Activated T-helper 1 cell treated with anti-CD3 and anti-CD28 coated beads, Interleukin-2, amount 50 U/mL, for 16 hours (primary cell): Measurements from ENCODE around the gene ST6GALNAC3.

Source experiments
- DNase-seq, 2 donors: peaks; one replicate each; pipeline ENCODE4 v3.0.0-alpha.2; 2020; ENCODE audit warnings: low read depth in 1 of 2, low spot score in 1 of 2

ST6GALNAC3 gene

DNA sequence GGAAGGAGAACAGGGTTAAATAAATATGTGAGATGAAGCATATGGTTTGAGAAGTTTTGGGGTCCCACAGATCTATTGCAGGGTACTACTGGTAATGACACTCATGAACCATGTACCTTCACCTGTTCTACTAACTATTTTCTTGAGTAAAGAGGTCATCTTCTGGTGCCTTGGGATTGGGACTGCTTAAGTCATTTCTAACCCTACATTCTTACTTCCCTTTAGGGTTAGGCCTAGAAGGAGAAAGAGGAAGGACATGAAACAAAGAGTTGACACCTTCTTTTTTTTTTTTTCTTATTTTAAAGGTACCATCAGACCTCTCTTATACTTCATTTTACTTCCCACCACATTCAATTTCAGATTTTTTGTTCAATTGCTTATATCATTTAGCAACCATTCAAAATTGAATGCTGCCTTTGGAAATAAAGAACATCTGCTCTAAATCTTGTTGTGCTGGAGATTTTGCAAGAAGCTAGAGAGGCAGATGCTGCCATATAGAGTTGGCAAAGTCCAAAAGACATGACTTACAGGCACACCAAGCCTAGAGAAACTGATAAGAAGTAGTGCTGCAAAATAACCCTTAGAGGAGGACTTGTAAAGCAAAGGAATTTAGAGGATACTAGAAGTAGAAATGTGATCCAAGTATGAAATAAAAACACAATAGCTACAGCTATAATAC, 418.3 kb downstream of the ST6GALNAC3 start:
- DNase-seq = no peak

- DNase-seq = no peak
Measured at GRCh38 chr1:76494807-76495206, 420.3 kb downstream of the ST6GALNAC3 start.

GRCh38 chr1:76496871-76497270, 422.3 kb downstream of the ST6GALNAC3 start:
- DNase-seq = no peak

GRCh38 chr1:76500116-76500515, 425.6 kb downstream of the ST6GALNAC3 start:
- no peak for DNase-seq

- DNase-seq = no peak
Measured at GRCh38 chr1:76501136-76501535, 426.6 kb downstream of the ST6GALNAC3 start.

DNA sequence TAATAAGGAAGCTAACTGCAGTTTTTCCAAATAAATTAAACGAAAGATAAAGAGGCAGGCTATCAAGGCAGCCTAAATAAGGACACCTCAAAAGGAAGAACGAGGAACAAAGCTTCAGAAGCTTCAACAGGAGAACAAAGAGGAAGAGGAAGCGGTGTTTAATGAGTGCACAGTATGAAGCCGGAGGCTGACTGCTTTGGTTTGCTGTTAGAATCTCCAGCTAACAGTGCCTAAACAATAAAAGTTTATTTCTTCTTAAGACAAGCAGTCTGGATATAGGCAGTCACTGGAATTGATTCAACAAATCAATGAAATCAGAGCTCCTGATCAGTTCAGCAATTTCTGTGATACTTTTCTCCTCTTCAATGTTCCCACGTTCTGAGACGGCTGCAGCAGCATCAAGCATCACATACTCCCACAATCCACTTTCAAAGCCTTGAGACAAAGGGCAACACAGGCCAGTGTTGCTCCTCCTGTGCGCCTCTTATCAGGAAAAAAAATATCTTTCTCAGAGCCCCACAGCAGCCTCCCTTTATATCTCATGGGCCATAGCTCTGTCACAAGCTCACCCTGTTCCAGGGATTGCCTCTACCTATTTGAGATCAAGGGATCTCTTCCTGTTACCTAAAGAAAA, 427.2 kb downstream of the ST6GALNAC3 start:
- DNase-seq = no peak

GRCh38 chr1:76503100-76503499, 428.6 kb downstream of the ST6GALNAC3 start:
- DNase-seq = no peak

- no peak for DNase-seq
Measured at GRCh38 chr1:76503736-76504135, 429.2 kb downstream of the ST6GALNAC3 start.

DNA sequence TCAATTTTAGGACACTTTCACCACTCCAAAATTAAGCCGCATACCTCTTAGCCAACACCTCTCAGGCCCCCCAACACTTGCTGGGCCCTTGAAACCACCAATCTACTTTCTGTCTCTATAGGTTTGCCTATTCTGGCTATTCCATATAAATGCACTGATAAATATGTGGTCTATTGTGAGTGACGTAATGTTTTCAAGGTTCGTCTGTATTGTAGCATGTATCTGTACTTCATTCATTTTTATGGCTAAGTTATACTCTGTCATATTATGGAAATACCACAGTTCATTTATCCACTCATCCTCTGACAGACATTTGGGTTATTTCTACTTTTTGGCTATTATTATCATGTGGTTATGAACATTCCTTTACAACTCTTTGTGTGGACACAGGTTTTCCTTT, 432.8 kb downstream of the ST6GALNAC3 start:
- DNase-seq = no peak

GRCh38 chr1:76508871-76509270, 434.3 kb downstream of the ST6GALNAC3 start:
- DNase-seq = no peak

DNA sequence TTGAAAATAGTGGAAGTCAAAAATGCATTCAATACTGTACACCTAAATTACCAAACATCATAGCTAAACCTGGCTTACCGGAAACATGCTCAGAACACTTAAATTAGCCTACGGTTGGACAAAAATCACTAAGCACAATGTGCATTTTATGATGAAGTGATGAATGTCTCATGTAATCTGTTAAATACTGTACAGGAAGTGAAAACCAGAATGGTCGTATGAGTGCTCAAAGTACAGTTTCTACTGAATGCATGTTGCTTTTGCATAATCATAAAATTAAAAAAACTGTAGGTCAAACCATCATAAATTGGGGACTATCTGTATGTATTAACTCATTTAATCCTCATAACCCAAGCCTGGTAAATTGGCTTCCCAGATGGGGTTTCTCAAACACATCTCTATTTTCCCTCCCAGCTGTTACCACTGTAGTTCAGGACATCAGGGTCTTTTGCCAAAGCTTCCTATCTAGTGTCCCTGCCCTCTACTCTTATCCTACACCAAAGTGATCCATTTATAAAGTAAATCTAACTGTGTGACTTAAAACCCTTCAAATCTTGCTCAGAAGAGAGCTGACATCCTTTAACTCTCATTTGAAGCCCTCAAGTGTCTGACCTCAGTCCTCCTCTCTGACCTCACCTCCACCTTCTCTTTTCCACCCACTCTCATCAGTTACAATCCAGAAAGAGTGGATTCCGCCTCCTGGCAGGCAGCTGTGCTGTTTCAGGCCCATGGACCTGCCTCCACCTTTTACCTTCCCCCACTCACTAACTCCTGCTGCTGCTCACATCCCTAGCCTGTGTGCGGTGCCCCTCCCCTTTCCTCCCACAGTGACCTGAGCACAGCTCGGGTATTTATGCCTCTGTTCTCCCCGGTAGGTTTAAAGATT, 436.4 kb downstream of the ST6GALNAC3 start:
- no peak for DNase-seq

- DNase-seq = no peak
Measured at GRCh38 chr1:76511558-76512179, 437.1 kb downstream of the ST6GALNAC3 start.

DNA sequence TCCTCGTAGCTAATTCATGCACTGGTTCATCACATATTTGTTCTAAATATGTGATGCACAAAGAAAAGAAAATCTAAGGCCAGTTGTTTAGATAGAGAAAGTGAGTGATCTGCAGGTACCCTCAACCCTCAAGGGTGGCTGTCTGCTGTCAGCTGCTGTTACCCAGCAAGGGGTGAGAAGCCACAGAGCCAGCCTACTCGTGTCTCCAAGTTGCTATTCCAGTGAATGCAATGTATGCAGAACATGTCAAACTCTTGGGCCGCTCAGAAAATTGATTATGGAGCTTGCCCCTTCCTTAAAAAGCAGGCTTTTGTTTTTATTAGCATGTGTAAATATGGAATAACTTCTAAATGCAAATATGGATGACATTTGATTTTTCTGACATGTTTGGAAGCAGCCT, 456.4 kb downstream of the ST6GALNAC3 start:
- no peak for DNase-seq

GRCh38 chr1:76541618-76542017, 467.1 kb downstream of the ST6GALNAC3 start:
- DNase-seq = no peak

- DNase-seq = no peak
Measured at GRCh38 chr1:76542359-76542758, 467.8 kb downstream of the ST6GALNAC3 start.

GRCh38 chr1:76543495-76543894, 468.9 kb downstream of the ST6GALNAC3 start:
- DNase-seq = no peak

DNA sequence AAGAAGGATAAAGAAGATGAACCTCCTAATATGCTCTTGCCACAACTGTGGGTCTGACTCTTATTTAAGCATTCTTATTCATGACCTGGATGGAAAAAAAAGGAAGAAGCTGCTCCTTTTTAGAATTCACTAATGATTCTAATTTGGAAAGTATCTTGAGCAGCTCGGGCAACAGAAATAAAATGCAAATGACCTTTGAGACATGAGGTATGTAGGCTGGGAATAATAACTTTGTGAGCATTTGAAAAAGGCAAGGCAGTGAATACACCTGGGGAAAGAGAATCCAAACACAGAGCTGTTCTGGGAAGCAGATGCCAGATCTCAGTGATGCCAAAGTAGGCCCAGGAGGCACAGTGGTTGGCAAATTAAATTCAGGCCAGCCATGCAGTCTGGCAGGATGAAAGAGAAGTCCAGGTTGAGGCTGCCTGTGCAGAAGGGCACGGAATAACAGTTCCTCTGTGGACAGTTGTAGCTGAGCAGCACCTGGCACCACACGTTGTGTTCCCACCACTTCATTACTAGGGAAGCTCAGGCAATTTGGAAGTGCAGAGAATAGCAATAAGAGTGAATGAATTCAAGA, 471.9 kb downstream of the ST6GALNAC3 start:
- DNase-seq = no peak

DNA sequence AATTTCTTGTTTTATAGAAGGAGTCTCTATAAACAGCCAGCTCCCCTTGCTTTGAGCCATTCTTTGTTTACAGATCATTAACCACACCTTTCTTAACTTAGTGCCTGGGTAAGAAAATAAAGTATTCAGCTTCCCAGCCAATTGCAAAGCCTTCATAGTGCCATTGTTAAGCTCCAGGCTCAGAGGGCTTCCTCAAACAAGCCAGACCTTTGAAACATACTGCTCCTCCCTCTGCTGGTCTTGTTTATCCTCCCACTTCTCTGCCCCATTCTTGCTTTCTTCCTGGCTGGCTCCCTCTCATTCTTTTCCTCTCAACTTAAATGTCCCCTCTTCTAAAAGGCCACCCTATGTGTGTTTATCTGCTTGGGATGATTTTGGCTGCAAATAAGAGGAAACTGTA, 473.4 kb downstream of the ST6GALNAC3 start:
- no peak for DNase-seq

DNA sequence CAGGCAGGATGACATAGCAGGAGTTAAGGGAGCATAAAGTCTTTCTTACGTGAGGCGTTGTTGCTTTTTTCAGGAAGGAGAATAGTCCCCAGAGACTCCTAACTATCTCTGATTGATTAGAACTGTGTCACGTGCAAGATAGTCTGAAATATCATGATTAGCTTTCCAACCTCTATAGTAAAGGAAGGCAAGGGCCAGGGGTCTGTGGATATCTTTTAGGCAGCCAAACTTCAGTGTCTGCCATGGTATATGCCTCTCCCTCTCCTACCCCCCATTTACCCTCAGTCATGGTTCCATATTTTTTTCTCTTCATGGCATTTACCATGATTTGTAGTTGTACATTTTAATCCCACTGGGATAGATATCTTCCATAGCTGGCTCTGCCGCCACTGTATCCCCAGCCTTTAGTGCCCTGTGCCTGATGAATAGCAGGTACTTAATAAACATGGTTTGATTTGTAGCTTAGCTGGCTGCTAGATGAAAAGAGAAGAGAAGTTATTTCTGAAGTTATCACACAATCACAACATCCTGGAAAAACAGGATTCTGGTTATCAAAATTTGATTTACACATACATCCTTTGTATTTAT, 474.1 kb downstream of the ST6GALNAC3 start:
- DNase-seq = no peak

DNA sequence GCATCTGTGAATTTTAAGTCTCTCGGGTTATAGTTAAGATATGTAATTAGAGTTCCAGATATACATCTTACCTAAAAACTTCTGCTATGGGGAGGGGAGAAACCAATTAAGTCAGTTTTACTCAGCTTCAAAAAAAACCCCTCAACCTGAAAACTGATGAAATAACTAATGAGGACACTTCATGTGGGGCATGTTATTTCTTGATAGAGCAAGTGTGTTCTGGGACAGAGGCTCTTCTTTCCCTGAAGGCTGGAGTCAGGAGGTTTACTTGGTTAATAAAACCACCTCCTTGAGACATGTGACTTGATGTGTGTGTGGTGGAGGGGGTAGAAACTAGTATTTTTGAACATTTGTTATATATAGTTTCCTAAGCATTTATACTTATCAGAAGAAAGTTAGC, 479.7 kb downstream of the ST6GALNAC3 start:
- no peak for DNase-seq

DNA sequence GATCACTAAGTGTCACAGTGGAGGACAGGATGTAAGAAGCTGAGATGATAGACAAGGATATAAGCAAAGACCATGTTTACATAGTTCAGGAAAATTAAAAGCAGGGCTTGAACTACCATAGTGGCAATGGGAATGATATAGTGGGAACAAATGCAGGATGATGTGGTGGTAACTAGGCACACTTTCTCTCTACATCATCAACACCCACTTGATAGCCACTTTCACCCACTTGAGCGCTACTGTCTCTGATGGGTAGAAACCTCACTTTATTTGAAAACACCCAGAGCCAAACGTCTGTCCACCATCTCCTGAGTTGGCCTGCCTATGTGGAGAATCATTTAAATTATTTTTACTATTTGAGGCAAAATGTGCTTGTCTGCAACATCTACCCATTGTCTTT, 487.7 kb downstream of the ST6GALNAC3 start:
- DNase-seq = no peak
